Pons (tissue), 1 donor: ENCODE data around the gene DHCR24.

Experiments used
- DNase-seq: peaks from one replicate; pipeline ENCODE4 v3.0.0-alpha.2; 2016; ENCODE audit warnings: low spot score

Gene DHCR24

GRCh38 chr1:54844564-54844963 is 42.4 kb downstream of the DHCR24 start:
- no peak for DNase-seq

GRCh38 chr1:54843449-54843848 is 43.5 kb downstream of the DHCR24 start:
- no peak for DNase-seq

- DNase-seq = no peak
Observed at GRCh38 chr1:54842963-54843362, 44.0 kb downstream of the DHCR24 start.

GRCh38 chr1:54842206-54842915 is 44.6 kb downstream of the DHCR24 start:
- no peak for DNase-seq

DNA sequence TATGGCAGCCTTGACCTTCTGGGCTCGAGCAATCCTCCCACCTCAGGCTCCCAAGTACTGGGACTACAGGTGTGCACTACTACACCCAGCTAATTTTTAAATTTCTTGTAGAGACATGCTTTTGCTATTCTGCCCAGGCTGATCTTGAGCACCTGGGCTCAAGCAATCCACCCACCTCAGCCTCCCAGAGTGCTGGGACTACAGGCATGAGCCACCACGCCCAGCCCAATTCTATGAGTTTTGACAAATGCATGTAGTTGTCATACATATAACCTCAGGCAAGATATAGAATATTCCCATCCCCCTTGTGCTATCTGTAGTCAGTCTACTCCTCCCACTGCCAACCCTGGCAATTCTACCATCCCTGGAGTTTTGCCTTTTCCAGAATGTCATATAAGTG is 47.2 kb downstream of the DHCR24 start:
- DNase-seq = no peak

DNA sequence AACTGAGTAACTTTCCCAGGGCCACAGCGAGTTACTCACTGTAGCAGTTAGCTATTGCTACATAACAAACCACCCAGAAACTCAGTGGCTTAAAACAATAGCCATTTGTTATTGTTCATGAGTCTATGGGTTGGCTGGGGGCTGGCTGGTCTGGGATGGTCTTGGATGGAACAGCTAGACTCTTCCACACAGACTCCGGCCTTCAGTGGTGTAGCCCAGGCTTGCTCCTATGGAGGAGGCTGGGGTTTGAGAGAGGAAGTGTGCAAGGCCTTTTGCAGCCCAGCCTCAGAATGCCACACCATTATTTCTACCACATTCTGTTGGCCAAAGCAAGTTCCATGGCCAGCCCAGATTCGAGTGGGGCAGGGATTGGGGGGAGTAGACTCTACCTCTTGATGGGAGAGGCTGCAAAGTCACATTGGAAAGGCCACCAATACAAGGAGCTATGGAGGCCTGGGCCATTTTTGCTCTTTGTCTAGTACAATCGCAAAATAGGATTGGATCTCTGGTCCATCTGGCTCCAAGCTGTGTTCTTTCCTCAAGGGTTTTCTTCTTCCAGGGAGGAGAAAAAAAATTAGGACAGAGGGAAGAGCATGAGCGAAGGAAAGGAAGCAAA is 48.3 kb downstream of the DHCR24 start:
- DNase-seq = no peak

- no peak for DNase-seq
Observed at GRCh38 chr1:54837002-54837853, 49.8 kb downstream of the DHCR24 start.

DNA sequence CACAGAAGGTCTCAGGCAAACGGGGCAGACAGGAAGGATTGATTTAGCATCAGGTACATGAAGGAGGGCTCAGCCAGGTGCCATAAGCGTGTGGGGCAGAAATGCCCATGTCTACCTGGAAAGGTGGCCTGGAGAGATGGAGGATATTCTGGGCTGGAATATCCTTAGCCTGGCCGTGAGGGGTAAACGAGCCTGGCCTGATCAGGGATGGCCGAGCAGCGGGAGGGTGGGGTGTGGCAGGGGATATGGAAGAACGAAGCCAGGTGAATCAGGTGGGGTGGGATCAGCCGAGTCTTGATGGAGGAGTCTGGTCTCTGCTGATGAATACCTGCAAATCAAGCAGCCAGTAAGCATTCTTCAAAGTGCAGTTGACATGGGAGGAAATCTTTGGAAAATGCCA is 50.4 kb downstream of the DHCR24 start:
- no peak for DNase-seq

DNA sequence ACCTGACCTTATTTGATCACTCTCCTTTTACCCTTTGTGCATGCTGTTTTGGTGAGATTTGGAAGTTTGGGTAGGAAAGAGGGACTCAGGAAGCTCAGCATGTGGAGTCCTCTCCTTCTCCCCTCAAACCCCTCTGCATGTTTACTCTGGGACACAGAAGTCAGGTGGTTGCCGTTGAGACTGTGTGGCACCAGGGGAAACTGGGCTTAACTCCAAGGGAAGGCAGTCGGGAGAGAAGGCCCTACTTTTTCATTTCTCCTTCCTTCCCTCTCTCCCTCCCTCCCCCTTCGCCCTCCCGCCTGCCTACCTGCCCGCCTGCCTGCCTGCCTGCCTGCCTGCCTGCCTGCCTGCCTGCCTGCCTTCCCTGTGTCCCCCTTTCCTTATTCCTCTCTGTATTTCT is 51.0 kb downstream of the DHCR24 start:
- no peak for DNase-seq

- no peak for DNase-seq
Observed at GRCh38 chr1:54835131-54835898, 51.7 kb downstream of the DHCR24 start.

DNA sequence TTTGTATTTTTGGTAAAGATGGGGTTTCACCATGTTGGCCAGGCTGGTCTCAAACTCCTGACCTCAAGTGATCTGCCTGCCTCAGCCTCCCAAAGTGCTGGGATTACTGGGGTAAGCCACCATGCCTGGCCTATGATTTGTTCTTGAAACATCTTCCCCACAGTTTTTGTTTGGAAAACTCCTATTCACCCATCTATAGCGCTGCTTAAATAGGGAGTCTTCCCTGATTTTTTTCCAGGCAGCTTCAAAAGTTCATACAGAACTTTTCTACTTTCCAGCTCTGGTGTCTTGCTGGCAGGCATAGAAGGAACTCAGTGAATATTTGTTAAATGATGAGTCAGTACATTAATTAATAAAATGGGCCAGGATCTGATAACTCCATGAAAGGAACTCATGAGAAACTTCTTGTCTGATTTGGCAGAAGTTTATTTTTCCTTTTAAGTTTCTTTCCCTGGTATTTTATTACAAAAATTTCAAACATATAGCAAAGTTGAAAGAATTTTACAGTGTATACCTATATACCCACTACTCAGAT is 52.9 kb downstream of the DHCR24 start:
- no peak for DNase-seq

DNA sequence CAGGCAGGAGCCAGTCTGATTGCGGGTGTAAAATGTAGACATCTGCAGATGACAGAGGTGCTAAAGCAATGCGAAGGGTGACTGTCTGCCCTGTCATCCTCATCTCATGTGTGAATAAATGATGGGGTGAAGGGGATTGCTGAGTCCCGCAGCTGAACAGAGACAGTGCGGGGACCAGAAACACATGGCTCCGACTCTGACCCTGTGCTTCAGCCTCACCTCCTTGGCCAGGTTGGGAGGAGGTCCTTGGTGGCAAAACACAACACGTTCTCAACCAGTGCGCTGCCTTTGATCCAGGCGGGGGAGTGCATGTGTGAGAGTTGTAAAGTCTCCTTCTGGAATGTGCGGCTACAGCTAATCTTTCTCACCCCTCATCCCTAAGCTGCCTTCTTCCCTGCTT is 53.9 kb downstream of the DHCR24 start:
- DNase-seq = no peak

DNA sequence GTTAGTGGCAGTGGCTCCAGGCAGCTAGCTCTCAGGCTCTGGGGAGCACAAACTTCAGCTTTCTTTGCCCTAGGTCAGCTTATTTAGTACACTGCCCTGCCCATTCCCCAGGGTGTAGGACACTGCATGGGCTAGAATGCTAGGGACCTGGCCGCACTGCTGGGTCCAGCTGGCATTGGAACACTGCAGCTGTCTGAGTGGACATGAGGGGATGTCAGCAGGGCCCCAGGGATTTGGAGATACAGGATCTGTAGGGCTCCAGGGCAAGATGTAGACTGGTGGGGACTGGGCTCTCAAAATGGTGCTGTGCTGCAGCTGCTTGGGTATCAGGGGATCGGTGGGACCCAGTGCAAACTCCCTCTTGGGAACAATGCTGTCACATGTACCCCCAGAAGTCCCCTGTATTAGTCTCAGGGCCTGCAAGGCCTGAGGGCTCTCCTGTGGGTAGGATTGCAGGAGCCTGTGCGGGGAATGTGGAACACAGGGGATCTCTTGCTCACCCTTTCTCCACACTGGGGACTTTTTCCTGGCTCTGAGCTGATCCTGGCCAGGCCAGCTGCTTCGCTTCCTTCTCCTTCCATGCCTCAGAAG is 60.7 kb downstream of the DHCR24 start:
- DNase-seq = no peak

DNA sequence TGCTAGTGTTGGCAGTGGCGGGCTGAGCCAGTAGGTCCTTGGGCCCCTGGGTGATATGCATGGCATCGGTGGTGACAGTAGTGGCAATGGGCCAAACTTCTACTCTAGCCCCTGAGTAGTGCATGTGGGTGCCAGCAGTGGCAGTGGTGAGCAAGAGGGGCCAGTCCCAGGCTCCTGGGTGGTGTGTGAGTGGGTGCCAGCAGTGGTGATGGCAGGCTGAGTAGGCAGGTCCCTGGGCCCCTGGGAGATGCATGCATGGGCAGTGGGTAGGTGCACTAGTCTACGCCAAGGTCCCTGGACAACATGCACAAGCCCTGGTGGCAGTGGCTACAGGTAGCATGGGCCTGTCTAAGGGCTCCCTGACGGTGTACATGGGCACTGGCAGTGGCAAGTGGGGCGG is 61.3 kb downstream of the DHCR24 start:
- DNase-seq = no peak

GRCh38 chr1:54823670-54824069 is 63.3 kb downstream of the DHCR24 start:
- DNase-seq = no peak

DNA sequence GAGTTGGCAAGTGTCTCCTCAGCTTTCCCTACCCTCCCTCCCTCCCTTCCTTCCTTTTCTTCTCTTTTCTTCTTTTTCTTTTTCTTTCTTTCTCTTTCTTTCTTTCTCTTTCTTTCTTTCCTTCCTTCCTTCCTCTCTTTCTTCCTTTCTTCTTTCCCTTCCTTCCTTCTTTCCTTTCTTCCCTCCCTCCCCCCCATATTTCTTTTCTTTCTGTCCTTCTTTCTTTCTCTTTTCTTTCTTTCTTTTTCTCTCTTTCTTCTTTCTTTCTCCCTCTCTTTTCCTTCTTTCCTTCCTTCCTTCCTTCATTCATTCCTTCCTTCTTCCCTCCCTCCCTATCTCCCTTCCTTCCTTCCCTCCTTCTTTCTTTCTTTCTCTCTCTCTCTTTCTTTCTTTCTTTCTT is 67.3 kb downstream of the DHCR24 start:
- no peak for DNase-seq

GRCh38 chr1:54819195-54819536 is 67.8 kb downstream of the DHCR24 start:
- no peak for DNase-seq

DNA sequence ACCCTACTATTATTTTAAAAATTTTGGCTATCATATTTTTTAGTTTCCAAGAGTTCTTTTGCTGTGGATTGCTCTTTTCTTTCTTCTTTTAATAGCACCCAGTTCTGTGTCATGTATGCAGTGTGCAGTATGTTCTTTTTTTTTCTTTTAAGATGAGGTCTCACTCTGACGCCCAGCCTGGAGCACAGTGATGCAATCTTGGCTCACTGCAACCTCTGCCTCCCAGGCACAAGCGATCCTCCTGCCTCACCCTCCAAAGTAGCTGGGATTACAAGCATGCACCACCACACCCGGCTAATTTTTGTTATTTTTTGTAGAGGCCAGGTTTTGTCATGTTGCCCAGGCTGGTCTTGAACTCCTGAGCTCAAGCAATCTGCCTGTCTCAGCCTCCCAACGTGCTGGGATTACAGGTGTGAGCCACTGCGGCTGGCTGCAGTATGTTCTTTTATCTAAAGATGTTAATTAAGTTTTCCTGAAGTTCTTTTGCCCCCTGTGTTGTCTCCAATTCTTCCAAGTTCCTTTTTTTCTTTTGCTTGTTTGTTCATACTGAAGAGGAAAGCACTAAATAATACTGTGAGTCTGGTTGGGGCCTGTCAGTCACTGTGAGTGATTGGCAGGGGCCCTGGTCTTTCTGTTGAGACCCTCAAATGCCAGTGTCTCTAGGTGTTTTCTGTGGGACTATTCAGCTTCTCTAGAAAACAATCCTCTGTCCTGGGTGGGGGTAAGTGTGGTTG is 68.4 kb downstream of the DHCR24 start:
- DNase-seq = no peak

DNA sequence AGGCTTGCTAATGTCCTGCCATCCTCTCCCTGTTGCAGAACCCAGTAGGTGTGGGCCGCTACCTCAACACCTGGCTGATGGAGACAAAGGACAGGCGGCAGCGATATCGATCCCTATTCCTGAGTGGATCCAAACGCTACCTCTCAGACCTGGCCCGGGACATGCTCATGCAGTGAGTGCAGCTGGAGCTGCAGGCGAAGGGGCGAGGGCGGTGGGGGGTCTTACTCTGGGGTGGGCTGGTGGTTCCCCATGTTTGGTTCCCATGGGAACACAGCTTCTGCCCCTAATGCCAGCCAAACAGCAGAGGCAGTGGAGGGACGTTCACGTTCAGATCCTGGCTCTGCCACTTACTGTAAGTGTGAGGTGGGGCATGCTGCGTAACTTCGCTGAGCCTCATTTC is 70.0 kb downstream of the DHCR24 start:
- DNase-seq = no peak

DNA sequence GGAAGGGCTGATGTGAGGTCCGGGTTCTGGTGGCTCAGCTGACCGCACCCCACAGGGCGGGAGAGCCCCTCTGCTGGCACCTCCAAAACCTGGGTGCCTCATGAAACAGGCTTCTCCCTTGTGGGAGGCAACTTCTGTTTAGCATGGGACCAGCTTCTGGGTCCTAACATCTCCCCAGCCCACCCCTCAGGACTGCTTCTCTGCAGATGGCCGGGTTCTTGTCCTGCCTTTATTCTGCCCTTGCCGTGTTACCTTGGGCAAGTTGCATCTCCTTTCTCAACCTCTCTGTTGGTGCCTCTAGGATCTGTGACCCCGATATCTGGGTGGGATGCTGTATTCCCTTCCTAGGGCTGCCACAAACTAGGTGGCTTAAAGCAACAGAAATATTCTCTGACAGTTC is 70.9 kb downstream of the DHCR24 start:
- DNase-seq = no peak
